HFFc6 (cell line): ENCODE results near the gene NHEJ1. TPM values are rescaled to one million over a fixed set of nuclear protein-coding genes. Genes with fewer than 3 reads are reported as not detected.

Source experiments
- DNase-seq: peaks from one replicate; pipeline ENCODE4 v3.0.0-alpha.2; 2018
- H3K27ac Mint-ChIP-seq: 2 replicates; pipeline ENCODE4 v1.8.0; 2020; ENCODE audit warnings: mild to moderate bottlenecking, mixed read lengths
- H3K27me3 Mint-ChIP-seq: 2 replicates; pipeline ENCODE4 v1.8.0; 2021; ENCODE audit warnings: mild to moderate bottlenecking, moderate library complexity, mixed read lengths; ENCODE audit not compliant: insufficient read depth
- H3K36me3 Mint-ChIP-seq: 2 replicates; pipeline ENCODE4 v1.8.0; 2021; ENCODE audit warnings: low read depth, mixed read lengths
- H3K4me1 Mint-ChIP-seq: 2 replicates; pipeline ENCODE4 v1.8.0; 2020; ENCODE audit warnings: low read depth, mixed read lengths
- H3K4me3 Mint-ChIP-seq: 2 replicates; pipeline ENCODE4 v1.8.0; 2020; ENCODE audit warnings: mild to moderate bottlenecking, moderate library complexity, mixed read lengths
- H3K9me3 Mint-ChIP-seq: 2 replicates; pipeline ENCODE4 v1.8.0; 2020; ENCODE audit warnings: mild to moderate bottlenecking, mixed read lengths
- CTCF ChIP-seq: fragments of 200-600 bp; sonication (generic); IDR thresholded peaks from 2 replicates; pipeline ENCODE4 v1.5.0; 2021; ENCODE audit warnings: antibody characterized with exemption, mild to moderate bottlenecking
- total RNA-seq, 6 experiments: library from RNA; stranded (reverse); fragmentation: NEBNext Ultra II Directional; extraction: Animal tissue kit (Norgen Biotek cat#: 25700); gene quantifications; 2 replicates in 1 of 6; 3 replicates in 5 of 6; pipeline ENCODE4 v1.2.3, GENCODE V29; 2021

The NHEJ1 gene
- total RNA-seq, 6 experiments from 2014 or later = 12.0 to 16.6 (median 14.1) TPM

- peak overlapping the region; percentile 92 for H3K27ac Mint-ChIP-seq
- DNase-seq = peak; percentile 89
- no peak overlapping the region for H3K4me3 Mint-ChIP-seq
- peaks cover 33% of the 10 kb centered on the region for H3K4me1 Mint-ChIP-seq
- TF ChIP-seq CTCF = peak; percentile 91
- no peaks in the 10 kb centered on the region for H3K9me3 Mint-ChIP-seq
- H3K36me3 Mint-ChIP-seq = peaks cover 15% of the 10 kb centered on the region
- H3K27me3 Mint-ChIP-seq = no peaks in the 10 kb centered on the region; the same call in 1 of the 2 replicates
Measured at GRCh38 chr2:219171231-219171651, 10.6 kb upstream of the NHEJ1 start.

- H3K27ac Mint-ChIP-seq = no peak within 1 kb of the TSS
- DNase-seq = no peak
- peaks cover 20% of the 10 kb centered on the region for H3K36me3 Mint-ChIP-seq
- no peak for TF ChIP-seq CTCF
- H3K4me1 Mint-ChIP-seq = peaks cover 22% of the 10 kb centered on the region
- H3K9me3 Mint-ChIP-seq = no peaks in the 10 kb centered on the region
- H3K27me3 Mint-ChIP-seq = no peaks in the 10 kb centered on the region; the same call in 1 of the 2 replicates
- no peak within 1 kb of the TSS for H3K4me3 Mint-ChIP-seq
Measured at GRCh38 chr2:219169930-219170654, 9.5 kb upstream of the NHEJ1 start, which contains the start of gene SLC23A3. SLC23A3 (minus strand) TSS chr2:219170029; CDS start chr2:219169984, 45 bp downstream.

GRCh38 chr2:219168932-219169331, 8.3 kb upstream of the NHEJ1 start:
- DNase-seq = no peak
- Mint-ChIP-seq H3K36me3 (peaks cover 11% of the 10 kb centered on the region), H3K4me3 (no peak overlapping the region), H3K9me3 (no peaks in the 10 kb centered on the region), H3K27me3 (no peaks in the 10 kb centered on the region), H3K27ac (no peak overlapping the region), H3K4me1 (peaks cover 12% of the 10 kb centered on the region)
- TF ChIP-seq CTCF = no peak

- no peak for TF ChIP-seq CTCF
- Mint-ChIP-seq H3K4me1 (peaks cover 10% of the 10 kb centered on the region), H3K9me3 (no peaks in the 10 kb centered on the region), H3K27me3 (no peaks in the 10 kb centered on the region), H3K36me3 (peaks cover 9% of the 10 kb centered on the region; the same call in 1 of the 2 replicates), H3K4me3 (no peak overlapping the region), H3K27ac (no peak overlapping the region)
- DNase-seq = no peak
Measured at GRCh38 chr2:219168526-219168925, 7.9 kb upstream of the NHEJ1 start.

- H3K4me3 Mint-ChIP-seq = no peak overlapping the region
- H3K9me3 Mint-ChIP-seq = no peaks in the 10 kb centered on the region
- H3K27me3 Mint-ChIP-seq = no peaks in the 10 kb centered on the region; the same call in 1 of the 2 replicates
- no peak overlapping the region for H3K27ac Mint-ChIP-seq
- peaks cover 10% of the 10 kb centered on the region for H3K4me1 Mint-ChIP-seq
- no peak for DNase-seq
- TF ChIP-seq CTCF = no peak
- H3K36me3 Mint-ChIP-seq = peaks cover 9% of the 10 kb centered on the region; the same call in 1 of the 2 replicates
Measured at GRCh38 chr2:219167997-219168396, 7.4 kb upstream of the NHEJ1 start.
